GM18505 (cell line): ENCODE data around the gene SLC25A41.
"Not testable (repeated sequence)": the region's sequence is repeated elsewhere in the genome, so short reads cannot be mapped to it uniquely, and the experiment has no call there.

Experiments used
- ATAC-seq: cut with Tn5 transposase; IDR thresholded peaks from one replicate; pipeline ENCODE4 v1.9.1; 2021; ENCODE audit not compliant: unreplicated experiment
- POLR2A ChIP-seq: IDR thresholded peaks from 4 replicates; pipeline ENCODE4 v1.6.1; 2011; ENCODE audit warnings: borderline replicate concordance; ENCODE audit not compliant: insufficient read depth, insufficient read length; ENCODE audit errors: extremely low read depth

Gene SLC25A41

GRCh38 chr19:6414793-6415590, 18.6 kb downstream of the SLC25A41 start:
- no peak for TF ChIP-seq POLR2A
- ATAC-seq, result no peak

- TF ChIP-seq POLR2A, result no peak
- ATAC-seq, result no peak
Measured at GRCh38 chr19:6413721-6414643, 19.6 kb downstream of the SLC25A41 start.

GRCh38 chr19:6413291-6413690, 20.3 kb downstream of the SLC25A41 start:
- TF ChIP-seq POLR2A, result no peak
- no peak for ATAC-seq

GRCh38 chr19:6412447-6413091, 21.0 kb downstream of the SLC25A41 start:
- TF ChIP-seq POLR2A, result peak; percentile 13
- ATAC-seq, result no peak

GRCh38 chr19:6412061-6412446, 21.5 kb downstream of the SLC25A41 start:
- no peak for TF ChIP-seq POLR2A
- ATAC-seq, result no peak

GRCh38 chr19:6409346-6409745, 24.2 kb downstream of the SLC25A41 start:
- TF ChIP-seq POLR2A, result no peak
- no peak for ATAC-seq

- ATAC-seq, result no peak
- TF ChIP-seq POLR2A, result no peak
Measured at GRCh38 chr19:6406401-6406800, 27.2 kb downstream of the SLC25A41 start.

- TF ChIP-seq POLR2A, result no peak
- ATAC-seq, result no peak
Measured at GRCh38 chr19:6402837-6403608, 30.5 kb downstream of the SLC25A41 start.

- no peak for ATAC-seq
- TF ChIP-seq POLR2A, result no peak
Measured at GRCh38 chr19:6402058-6402457, 31.5 kb downstream of the SLC25A41 start.

GRCh38 chr19:6400062-6400944, 33.3 kb downstream of the SLC25A41 start:
- ATAC-seq, result not testable (repeated sequence)

- TF ChIP-seq POLR2A, result no peak
- ATAC-seq, result no peak
Measured at GRCh38 chr19:6396305-6396704, 37.3 kb downstream of the SLC25A41 start.

GRCh38 chr19:6394831-6395230, 38.7 kb downstream of the SLC25A41 start:
- no peak for TF ChIP-seq POLR2A
- ATAC-seq, result no peak
